RKO (cell line): ENCODE results near the gene DLG2.

Experiments
- DNase-seq: peaks from one replicate; pipeline ENCODE4 v3.0.0-alpha.2; 2016; ENCODE audit warnings: low spot score

Gene DLG2

DNA sequence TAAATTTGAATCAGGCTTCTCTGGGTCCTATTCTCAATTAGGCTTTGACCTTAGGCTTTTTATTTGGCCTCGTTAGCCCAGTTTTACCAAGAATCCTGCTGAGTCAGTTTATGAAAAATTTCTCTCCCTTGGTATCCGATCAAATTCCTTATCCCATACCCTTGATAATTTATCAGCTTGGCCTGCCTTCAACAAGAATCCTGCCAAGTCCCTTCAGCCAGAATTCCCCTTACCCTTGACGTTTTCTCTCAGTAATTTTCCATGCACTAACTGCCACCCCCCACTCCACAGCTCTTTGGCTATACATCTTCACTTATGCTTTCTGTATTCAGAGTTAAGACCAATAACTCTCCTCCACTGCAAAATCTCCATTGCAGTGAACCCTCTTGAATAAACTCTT lies 1530.0 kb downstream of the DLG2 start:
- no peak for DNase-seq

DNA sequence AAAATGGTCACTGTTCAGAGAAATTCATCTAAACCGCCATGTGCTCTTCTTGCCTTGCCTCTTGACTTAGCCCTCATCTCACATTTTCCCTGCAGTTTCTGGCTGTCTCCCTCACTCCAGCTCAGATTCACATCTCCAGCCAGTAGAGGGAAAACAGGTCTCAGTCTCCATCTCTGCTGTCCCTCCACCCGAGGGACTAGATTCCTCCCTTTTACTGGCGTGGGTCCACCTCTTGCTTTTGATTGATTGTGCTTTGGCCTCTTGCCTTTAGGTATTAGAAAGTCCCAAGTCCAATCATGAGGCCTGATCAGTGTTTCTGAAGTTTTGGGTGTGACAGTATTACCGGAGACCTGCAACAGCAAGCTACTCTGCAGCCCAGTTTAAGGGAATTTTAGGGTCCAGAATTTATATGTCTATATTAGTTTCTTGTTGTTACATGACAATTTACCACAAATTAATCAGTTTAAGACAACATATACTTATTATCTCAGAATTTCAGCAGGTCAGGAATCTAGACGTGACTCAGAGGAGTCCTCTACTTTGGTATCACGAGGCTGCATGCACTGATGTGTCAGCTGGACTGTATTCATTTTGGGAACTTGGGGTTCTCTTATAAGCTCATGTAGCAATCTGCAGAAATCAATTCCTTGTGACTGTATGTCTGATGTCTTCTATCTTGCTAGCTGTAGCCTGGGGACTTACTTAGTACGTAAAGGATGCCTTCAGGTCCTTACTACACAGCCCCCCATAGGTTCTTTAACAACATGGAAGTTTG lies 1535.7 kb downstream of the DLG2 start:
- no peak for DNase-seq

DNA sequence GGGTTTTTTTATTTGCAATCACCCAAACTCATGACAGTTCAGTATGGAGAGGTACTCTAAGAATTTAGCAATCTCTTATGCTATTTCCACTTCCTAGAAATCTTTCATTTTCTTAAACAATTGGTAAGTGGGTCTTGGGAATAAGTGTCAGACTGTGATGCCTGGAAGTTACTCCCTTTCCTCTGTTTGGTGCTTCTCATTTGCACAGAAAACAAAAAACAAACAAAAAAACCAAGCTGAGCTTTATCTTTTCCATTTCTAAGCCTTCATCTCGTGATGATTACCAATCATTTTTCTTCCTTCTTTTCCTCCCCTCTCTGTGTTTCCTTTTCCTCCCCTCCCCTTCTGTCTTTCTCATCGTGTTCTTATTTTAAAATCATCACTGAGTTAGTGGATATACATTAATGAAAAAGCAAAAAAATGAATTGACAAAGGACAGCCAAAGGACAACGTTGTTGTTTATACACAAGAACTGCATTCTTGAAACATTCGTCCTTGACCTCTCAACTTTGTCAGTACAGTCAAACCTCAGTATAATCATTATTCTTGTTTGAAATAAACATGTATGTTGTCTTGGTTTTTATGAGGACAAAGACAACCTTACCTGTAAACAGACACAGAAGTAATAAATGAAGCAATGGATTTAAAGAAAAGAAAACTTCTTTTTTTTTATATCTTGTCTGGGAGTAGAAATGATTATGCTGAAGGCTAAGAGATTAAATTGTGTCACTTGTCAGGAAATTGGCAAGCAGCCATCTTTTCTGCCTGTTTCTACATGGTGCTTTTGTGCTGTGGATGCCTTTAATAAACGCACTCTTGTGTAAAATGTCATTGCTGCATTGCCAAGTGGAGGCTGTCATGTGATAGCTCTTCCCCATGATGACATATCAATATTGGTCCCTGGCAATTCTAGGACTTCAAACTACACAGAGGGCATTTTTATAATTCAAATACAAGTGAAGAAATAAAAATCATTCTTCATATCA lies 1537.8 kb downstream of the DLG2 start:
- no peak for DNase-seq

DNA sequence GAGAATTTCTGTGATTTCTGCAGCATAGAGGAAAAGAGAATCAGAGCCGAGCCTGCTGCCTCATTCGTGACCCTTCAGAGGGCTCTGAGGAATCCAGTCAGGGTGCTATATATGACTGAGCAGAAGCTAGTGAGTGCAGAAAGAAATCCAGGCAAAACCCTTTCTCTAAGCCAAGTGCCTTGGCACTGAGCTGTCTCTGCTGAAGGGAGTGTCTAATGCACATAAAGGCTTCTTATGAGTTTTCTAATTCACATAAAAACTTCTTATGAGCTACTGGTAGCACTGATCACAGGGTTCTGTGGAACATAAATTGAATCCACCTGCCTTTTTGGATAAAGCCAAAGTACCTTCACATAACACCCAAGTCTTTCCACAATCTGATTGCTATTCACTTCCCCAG lies 1555.3 kb downstream of the DLG2 start:
- DNase-seq, result no peak

DNA sequence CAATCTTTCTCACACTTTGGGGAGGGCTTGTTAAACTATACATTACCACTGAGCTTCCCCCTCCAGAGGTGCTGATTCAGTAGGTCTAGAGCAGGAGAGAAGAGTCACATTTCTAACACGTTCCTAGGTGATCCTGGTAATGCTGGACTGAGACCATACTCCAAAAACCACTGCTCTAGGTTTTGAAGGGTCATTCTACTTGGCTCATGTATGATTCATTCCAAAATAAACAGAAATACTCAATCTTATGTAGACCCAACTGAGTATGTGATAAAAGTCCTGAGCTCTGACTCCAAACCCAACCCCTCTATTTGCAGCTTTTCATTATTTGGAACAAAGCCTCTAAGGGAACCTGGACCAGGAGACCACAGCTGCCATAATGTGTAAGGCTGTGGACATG lies 1558.1 kb downstream of the DLG2 start:
- no peak for DNase-seq

DNA sequence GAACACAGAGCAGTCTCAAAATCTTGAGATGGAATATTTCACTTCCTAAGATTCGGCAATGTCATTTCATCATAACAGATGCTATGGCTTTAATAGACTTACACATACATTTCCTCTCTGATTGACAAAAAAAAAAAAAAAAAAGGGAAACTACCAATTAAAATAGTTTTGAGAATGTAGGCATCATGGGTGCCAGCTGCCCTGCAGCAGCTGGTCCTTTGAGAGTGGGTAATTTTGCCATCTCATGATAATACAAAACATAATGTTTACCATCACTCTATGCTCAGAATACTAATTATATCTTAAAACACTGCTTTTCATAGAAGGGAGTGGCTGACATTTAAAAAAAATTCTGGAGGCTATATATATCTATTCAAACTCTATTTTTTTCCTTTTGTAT lies 1565.4 kb downstream of the DLG2 start:
- DNase-seq, result no peak

DNA sequence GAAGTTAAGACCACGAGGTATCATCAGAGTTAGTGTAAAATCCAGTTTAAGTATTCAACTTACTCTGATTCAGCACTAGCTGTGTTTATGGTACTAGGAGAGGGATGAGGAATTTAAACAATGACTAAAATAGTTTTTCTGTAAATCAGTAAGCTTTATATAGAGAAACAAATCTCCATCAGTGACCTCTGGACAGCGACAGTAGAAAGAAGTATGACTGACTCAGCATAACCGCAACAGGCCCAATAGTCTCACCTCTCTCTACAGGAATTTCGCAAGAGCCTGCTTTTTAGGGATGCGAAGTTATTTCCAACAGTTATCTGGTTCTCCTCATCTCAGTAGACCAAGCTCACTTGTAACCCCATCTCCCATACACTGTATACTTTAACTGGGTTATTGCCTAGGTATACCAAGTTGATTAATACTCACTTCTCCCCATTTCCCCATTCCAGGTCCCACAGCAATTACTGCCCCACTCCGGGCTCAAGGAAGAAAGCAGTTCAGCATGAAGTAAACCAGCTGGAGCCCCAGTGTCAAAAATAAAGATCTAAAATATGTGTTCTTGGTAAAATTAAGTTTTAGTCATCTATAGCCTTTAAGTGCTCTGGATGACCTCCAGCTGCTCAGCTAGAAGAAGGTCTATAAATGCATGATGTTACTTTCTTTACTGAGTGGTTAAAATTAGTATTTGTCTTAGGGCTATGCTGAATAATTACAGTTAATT lies 1570.3 kb downstream of the DLG2 start:
- peak; percentile 8 for DNase-seq

DNA sequence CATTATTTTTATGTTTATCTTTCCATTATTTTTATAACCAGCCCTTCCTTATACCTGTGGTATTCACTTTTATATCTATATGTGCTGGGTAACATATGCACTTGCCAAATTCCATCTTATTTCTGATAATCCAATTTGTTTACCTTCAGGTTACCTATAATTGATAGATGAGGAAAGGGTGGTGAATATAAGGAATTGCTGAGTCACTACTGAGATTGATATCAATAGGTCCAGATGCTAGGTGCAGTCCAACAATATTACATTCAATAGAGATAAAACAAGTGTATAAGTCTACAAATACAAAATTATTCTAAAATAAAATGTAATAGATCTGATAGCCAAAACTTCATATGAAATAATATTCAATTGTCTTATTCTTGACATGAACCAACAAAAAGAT lies 1582.0 kb downstream of the DLG2 start:
- no peak for DNase-seq

DNA sequence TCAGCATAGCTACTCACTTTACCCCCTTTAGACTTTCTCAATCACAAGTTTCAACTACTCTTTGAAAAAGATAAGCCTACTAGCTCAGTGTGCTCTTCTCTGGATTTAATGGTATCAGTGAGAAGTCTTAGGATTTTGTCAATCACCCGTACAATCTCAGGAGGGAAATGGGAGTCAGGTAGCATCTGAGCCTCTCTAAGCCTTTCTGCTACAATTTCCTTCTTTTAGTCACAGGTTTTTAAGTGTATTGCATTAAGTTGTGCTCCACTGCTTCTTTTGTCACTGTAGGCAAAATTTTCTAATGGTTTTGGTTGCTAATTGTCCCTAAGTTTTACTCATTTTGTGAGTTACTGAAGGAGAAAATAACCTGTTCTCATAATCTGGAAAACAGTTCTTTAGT lies 1582.4 kb downstream of the DLG2 start:
- DNase-seq, result no peak

DNA sequence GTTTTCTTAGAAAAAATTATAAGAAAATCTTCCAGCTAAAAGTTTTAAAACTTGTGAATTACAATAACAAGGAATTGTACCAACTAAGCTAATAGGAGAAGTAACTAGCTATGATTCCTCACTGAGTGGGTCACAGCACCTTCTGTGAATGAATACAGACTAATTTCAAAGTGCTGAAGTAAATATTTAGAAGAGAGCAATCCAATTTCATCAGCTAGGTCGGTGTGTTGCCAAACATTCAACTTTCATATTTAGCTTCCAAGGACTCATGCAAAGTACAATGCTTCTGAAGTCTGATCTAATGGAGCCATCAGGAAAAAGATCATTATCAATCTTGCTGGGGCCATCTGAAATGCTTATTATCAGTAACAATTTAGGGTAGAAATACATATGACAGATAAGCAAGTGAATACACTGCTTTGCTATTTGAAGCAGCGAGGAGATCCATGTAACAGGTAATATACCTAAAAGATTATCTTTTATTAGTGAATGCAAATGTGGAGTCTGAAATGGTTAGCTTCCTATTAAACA lies 1590.4 kb downstream of the DLG2 start:
- no peak for DNase-seq

DNA sequence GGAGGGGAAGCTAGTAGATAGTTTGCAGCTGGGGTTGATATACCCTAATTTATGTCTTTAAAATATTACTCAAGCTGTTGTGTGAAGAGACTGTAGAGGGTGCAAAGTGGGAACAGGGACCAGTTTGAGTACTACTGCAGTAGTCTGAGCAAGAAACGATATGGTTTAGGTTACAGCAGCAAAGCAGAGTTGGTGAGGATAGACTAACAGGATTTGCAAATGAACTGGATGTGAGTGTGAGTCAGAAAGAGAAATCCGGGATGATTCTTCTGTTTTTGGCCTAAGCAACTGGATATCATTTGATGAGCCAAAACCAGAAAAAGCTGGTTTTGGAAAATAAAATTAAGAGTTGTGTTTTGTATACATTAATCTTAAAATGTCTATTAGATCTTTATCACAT lies 1591.5 kb downstream of the DLG2 start:
- no peak for DNase-seq

DNA sequence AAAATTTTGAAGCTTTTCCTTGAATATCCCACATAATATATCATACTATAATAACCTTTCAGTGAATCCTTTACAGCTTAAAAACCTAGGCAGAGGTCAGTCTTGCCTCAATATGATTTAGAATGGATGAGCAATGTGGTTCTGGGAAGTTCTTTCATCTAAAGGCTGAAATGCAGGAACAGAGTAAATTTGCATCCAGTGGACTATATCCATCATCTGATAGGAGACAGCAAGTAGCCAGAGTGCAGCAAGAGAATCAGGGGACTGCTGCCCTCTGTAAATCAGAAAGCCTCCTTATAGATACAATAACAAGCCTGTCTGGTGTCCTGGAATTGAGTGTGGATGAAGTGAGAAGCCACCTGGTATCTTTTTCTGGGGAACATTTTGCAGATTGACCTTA lies 1592.7 kb downstream of the DLG2 start:
- no peak for DNase-seq

DNA sequence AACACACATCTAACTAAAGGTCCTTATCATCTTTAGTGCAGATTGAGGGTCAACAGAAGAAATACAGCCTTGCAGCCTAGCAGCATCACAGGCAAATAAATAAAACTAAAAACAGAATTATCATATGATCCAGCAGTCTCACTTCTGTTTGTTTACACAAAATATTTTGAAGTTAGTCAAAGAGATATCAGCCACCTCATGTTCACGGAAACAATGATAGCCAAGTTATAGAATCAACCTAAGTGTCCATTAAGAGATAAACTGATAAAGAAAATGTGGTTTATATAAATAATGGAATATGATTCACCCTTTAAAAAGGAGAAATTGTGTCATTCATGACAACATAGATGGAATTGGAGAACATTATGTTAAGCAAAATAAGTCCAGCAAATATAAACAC lies 1602.9 kb downstream of the DLG2 start:
- DNase-seq, result no peak

DNA sequence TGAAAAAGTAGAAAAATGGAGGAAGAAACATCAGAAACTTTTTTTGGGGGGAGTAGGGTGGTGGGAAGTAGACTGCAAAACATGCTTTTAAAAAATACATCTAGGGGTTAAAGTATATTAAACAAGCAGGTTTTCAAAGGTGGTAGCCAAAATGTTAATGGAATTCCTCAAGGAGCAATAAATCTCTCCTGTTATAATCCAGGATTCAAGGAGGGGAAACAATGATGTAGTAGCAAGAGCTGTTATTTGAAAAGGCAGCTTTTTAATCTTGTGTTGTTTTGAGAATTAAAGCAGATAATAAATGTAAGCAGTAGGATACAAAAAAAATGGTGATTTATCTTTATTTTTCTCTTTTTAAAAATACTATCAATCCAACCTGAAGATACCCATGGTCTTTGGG lies 1604.4 kb downstream of the DLG2 start:
- no peak for DNase-seq

DNA sequence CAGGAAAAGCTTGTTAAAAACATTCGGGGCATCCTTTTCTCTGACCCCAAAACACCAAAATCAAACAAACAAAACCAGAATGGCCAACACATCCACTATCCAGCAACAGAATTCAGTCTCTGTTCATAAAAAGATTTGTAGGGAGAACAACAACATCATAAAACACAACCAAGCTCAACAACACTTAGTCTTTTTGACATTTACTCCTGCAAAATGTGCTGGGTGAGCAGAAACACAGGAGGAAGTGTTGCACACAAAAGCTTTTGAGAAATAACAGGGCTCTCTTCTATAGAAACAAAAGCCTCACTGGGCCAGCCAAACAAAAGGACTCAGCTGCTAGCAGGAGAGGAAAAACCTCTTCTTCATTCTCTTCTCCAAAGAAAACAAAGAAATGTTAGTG lies 1604.9 kb downstream of the DLG2 start:
- no peak for DNase-seq

DNA sequence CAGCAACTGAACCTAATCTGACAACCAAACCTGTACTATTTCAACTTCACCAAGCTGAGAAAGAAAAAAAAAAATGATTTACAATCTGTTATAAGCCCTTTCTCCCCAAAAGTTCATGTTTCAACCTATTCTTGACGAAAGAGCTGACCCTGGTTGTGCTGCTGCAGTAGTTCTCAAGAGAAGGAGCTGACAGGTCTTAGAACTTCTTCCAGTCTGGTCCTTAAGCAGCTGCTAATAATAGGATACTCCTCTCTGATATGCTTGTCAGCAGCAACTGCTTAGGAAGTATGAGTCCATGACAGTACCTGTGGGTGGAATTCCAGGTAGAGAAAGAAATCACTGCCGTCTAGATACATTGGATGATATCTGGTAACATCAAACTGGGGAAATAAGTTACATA lies 1605.9 kb downstream of the DLG2 start:
- DNase-seq, result no peak

DNA sequence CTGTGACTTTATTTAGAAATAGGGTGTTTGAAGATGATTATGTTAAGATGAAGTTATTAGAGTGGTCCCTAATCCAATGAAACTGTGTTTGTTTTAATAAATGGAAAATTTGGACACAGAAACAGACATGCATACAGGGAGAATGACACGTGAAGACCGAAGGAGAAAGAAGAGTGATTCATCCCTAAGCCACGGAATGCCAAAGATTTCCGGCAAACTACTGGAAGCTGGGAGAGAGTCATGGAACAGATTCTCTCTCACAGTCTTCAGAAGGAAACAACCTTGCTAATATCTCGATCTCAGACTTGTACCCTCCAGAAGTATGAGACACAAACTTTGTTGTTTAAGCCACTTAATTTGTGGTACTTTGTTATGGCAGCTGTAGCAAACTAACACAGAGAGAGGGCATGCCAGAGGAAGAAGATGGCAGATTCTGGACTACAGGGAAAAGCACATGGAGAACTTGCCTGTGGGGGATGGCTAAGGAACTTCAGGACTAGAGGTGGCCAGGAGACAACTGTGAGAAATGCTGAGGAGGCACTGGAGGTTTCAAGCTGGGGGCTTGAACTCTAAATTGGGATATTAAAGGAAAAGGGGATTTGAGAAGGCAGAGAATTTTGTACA lies 1607.5 kb downstream of the DLG2 start:
- DNase-seq, result peak; percentile 60

DNA sequence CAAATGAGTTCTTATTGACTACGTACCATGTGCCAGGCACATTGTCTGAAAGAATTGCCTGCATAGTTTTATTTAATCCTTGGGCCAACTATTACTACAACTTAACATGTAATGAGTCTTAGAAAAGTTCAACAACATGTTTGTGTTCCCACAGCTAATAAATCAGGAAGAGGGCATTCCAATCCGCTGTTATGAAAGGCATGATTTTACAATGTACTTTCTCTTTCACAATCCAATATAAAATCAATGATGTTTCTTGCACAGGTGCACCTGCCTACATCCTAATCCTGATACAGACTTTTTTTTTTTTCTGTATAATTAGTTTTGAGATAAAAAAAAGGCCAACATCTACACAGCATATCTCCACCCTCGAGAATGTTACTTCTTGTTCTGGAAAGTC lies 1612.6 kb downstream of the DLG2 start:
- no peak for DNase-seq

DNA sequence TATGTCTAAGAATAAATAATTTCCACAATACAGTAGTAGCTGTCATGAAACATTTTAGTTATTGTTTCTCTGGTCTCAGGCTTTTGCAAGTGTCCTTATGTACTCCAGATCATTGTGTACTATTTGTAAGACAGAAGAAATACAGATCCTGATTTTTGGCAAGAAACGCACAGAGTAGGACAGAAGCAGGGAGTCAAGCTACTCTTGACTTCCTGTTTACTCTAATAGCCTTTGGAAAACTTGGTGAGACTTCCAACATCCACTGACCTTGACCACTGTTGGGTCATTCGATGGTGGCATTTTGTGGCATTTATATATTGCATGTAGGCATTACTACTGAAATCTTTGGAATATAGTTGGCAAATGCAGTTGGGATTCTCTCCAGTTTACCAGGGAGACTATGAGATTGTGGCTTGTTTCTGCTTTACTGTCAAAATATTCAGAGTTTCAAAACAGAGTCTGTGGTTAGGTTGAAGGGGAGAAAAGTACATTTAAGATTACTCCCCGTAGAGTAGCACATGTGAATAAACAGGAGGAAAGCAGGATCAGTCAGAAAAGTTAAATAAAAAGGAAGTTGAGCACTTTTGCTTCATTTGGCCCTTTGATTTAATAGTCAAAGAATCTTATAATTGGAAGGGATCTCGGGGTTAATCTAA lies 1614.8 kb downstream of the DLG2 start:
- no peak for DNase-seq

DNA sequence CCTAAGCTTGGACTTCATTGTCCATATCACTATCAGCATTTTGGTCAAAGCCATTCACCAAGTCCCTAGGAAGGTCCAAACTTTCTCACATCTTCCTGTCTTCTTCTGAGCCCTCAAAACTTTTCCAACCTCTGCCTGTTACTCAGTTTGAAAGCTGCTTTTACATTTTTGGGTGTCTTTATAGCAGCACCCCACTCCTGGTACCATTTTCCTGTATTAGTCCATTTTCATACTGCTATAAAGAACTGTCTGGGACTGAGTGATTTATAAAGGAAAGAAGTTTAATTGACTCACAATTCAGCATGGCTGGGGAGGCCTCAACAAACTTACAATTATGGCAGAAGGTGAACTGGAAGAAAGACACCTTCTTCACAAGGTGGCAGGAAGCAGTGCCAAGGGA lies 1624.0 kb downstream of the DLG2 start:
- no peak for DNase-seq

DNA sequence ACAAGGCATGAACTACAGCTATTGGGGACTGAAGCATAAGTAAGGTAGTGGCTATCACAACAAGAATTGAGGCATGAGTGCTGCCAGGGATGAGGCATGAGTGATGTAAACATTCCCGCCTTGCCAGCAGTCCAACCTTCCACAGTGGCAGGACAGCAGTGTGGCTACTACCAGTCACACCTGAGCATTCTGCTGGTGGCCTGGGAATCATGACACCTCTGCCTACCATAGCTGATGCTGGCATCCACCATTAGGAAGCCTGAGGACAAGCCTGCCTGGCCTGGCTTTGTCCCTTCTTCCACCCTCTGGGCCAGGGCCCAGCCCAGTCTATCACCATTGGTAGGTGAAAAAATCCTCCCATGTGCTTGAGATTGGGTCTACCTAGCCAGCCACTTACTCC lies 1628.2 kb downstream of the DLG2 start:
- DNase-seq, result no peak
